ENCODE measurements around the gene PLAU. TPM values are rescaled to one million over a fixed set of nuclear protein-coding genes. Genes with fewer than 3 reads are reported as not detected.
A peak's percentile ranks its signal among the peaks of the same experiment; 100 is the strongest.
"Not testable (repeated sequence)": the region's sequence is repeated elsewhere in the genome, so short reads cannot be mapped to it uniquely, and the experiment has no call there.

PLAU gene
- polyA plus RNA-seq, 4 donors, result 12.6 to 31.0 (median 19.0) TPM

DNA sequence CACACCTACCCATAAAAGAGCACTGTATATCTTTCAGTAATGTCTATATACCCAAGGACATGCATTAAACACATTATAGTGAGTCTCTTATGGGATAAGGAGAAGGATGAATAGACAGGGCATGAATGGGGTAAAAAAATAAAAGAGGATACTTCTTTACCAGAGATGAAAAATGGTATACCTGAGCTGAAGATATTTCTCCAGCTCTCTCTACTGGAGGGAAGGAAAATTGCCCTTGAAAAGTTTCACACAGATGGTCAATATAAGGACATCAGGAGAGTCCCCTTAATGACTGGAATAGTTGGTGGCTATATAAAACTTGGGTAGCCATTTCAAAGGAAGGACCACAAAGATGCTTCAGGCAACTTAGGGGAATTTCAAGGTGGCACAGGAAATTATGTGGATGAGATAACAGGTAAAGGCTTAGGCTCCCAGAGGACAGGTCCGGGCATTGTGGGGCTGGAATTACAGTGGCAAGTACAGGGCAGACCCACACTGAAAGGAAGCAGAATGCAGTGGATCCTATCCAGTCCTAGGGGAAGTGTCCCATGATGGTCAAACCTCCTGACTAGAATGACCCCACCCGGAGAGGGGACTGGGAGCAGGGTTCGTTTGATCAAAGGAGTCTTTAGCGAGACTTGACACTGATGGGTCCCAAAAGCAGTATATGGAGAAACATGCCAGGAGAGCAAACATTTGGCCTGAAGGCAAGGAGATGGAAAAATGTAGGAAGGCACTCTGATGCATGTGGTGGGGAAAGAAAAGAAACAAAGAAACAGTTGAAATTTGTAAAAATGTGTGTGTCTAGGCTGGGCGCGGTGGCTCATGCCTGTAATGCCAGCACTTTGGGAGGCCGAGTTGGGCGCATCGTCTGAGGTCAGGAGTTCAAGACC lies 35.6 kb downstream of the PLAU start:
- no peak for DNase-seq (ENCODE audit: low read depth in 4 of 4, low spot score in 2 of 4)

DNA sequence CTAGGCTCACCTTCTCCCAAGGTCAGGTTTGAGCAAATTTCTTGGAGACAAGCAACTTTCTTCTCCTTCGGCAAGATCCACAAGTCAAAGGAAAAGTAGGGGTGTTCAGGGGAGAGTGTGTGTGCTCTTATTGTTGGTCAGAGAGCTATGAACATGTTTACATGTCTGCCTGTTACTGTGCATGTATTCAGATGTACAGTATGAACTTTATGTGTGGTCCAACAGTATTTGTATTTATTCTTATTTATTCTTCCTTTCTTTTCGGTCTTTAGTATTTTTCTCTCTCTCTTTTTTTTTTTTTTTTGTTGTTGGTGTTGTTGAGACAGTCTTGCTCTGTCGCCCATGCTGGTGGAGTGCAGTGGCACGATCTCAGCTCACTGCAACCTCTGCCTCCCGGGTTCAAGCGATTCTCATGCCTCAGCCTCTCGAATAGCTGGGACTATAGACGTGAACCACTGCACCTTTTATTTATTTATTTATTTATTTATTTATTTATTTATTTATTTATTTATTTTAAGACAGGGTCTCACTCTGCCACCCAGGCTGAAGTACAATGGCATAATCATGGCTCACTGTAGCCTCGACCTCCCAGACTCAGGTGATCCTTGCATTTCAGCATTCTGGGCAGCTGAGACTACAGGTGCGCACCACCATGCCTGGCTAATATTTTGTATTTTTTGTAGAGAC lies 38.2 kb downstream of the PLAU start:
- DNase-seq (ENCODE audit: low read depth in 4 of 4, low spot score in 2 of 4), result no peak

DNA sequence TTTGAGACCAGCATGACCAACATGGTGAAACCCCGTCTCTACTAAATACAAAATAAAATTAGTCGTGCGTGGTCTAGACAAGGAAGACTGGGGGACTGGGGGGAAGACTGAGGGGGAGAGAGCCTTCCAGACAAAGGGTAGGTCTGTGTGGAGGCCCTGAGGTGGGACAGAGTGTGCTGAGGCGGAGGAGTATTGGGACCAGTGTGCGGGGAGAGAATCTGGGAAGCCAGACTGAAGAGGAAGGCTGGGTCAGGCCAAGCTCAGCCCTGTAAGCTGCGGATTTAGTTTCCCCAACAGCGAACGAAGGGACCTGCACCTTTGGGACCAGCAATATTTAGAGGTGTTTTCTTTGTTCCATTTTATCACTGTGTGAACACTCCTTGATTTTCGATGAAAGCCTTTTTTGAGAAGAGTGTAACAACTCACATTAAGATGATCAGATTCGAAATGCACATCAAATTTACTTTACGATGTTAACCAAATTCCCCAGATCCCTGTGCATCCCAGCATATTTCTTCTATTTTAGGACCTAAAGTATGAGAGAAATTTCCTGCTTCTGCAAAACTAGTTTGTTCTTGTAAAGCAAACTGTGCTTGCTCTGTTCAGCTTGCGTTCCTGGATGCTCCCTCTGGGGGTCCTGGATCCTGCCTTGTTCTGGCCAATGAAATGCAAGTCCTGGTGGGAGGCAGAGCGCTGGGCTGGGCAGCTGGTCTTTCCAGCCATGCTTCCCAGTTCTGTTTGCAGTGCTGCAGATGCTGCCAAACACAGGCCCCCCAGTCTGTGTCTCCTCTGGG lies 39.4 kb downstream of the PLAU start:
- DNase-seq (ENCODE audit: low read depth in 4 of 4, low spot score in 2 of 4), result no peak

DNA sequence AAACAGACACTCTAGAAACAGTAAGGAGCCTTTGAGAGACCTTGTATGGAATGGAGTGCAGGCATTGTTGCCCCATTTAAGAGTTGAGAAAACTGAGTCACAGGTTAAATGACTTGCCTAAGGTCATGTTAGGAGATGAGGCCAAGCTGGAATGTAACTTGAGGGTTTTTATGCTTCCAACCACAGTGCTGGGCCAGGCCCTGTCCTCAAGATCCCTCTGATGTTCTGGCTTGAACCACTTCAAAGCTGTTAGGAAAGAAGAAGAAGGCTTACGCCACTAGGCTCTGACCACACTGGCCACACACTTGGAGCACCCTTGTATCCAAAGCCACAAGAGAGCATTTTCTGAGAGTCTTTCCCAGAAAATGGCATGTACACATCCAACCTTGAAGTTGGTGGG lies 42.7 kb downstream of the PLAU start:
- DNase-seq (ENCODE audit: low read depth in 4 of 4, low spot score in 2 of 4), result no peak

- DNase-seq (ENCODE audit: low read depth in 4 of 4, low spot score in 2 of 4), result no peak
Observed at GRCh38 chr10:73954737-73955136, 43.8 kb downstream of the PLAU start.

DNA sequence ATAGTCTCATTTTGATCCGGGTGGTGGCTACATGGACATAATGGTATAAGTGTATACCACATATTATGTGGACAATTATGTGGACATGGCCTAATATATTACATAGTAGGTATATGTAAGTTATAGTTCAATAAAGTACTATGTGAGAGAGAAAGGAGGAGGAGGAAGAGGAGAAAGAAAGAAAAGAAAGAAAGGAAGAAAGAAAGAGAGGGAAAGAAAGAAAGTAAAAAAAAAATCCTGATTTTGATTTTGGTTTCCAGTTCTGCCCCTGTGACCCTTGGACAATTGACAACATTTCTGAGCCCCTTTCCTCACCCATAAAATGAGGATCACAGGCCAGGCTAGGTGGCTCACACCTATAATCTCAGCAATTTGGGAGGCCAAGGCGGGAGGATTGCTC lies 44.8 kb downstream of the PLAU start:
- no peak for DNase-seq (ENCODE audit: low read depth in 4 of 4, low spot score in 2 of 4)

DNA sequence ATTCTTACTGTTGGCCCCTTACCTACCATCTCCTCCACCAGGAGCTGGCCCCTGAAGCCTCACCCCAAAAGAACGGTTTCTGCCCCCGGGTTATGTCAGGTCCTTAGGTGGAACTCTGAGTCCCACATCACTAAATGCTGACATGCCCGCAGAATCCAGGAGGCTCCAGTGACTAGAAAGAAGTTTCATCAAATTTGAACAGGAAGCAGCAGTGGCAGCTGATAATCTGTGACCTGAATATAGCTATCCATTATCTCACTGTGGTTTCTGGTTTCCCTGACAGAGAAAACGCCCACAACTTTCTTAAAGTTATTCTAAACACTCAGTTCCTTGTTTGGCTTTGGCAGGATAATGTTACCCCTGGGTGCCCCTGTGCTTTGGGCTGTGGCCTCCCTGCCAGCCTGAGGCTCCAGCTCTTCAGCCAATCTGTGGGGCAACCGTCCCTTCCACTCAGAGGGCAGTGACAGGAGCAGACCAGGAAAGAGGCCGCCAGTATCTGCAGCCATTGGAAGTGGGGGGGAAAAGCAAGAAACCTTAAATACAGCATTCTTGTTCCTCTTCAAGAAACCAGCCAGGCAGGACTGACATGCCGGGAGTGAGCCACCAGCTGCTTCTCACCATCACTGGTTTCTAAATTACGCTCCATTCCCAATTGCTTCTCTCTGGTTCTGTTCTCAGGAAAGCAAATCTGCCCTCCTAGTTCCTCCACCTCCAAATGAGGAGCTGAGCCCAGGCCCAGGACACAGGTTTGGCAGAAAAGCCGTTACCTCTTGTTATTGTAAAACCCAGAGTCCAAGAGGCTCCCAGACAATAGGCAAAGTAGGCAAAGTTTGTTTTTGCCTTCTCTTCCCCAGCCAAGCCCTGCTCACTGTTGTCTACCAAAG lies 45.8 kb downstream of the PLAU start:
- DNase-seq (ENCODE audit: low read depth in 4 of 4, low spot score in 2 of 4), result no peak

GRCh38 chr10:73959484-73960243 lies 48.7 kb downstream of the PLAU start:
- DNase-seq (ENCODE audit: low read depth in 4 of 4, low spot score in 2 of 4), result no peak

GRCh38 chr10:73962386-73962785 lies 51.5 kb downstream of the PLAU start:
- no peak for DNase-seq (ENCODE audit: low read depth in 4 of 4, low spot score in 2 of 4)

GRCh38 chr10:73963533-73963932 lies 52.6 kb downstream of the PLAU start:
- DNase-seq (ENCODE audit: low read depth in 4 of 4, low spot score in 2 of 4), result not testable (repeated sequence)

DNA sequence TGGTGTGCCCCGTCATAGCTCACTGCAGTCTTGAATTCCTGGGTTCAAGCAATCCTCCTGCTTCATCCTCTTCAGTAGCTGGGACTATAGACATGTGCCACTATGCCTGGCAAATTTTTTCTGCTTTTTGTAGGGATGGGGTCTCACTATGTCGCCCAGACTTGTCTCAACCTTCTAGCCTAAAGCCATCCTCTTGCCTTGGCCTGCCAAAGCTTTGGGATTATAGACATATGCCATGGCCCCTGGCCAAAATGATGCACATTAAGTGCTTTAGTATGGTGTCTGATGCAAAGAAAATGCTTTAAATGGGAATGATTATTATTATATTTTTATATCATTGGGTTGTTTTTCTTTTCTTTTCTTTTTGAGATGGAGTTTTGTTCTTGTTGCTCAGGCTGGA lies 53.8 kb downstream of the PLAU start:
- no peak for DNase-seq (ENCODE audit: low read depth in 4 of 4, low spot score in 2 of 4)

GRCh38 chr10:73965267-73965889 lies 54.4 kb downstream of the PLAU start:
- not testable (repeated sequence) for DNase-seq (ENCODE audit: low read depth in 4 of 4, low spot score in 2 of 4)

GRCh38 chr10:73965890-73966768 lies 55.2 kb downstream of the PLAU start:
- DNase-seq (ENCODE audit: low read depth in 4 of 4, low spot score in 2 of 4), result peak in 3 of 4 donors; percentile 46 to 77 (median 63)

DNA sequence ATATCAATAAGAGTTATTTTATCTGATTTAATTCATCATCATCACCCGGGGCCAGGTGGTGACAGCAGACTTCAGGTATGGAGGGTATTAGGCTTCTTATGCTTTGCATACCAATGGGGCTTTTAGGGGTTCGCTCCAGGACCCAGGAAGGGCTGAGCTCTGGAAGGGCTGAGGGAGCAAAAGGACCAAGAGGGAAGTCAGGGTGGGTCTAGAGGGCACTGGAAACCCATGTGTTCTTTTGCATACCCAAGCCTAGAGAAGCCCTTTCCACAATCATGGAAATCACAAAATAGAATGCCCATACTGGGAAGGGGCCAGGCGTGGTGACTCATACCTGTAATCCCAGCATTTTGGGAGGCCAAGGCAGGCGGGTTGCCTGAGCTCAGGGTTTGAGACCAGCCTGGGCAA lies 56.1 kb downstream of the PLAU start:
- no peak for DNase-seq (ENCODE audit: low read depth in 4 of 4, low spot score in 2 of 4)
